ENCODE measurements around the gene GTPBP1. TPM values are rescaled to one million over a fixed set of nuclear protein-coding genes. Genes with fewer than 3 reads are reported as not detected.

Gene GTPBP1
- total RNA-seq, 1 donor from 2014 or later = 49.8 TPM

DNA sequence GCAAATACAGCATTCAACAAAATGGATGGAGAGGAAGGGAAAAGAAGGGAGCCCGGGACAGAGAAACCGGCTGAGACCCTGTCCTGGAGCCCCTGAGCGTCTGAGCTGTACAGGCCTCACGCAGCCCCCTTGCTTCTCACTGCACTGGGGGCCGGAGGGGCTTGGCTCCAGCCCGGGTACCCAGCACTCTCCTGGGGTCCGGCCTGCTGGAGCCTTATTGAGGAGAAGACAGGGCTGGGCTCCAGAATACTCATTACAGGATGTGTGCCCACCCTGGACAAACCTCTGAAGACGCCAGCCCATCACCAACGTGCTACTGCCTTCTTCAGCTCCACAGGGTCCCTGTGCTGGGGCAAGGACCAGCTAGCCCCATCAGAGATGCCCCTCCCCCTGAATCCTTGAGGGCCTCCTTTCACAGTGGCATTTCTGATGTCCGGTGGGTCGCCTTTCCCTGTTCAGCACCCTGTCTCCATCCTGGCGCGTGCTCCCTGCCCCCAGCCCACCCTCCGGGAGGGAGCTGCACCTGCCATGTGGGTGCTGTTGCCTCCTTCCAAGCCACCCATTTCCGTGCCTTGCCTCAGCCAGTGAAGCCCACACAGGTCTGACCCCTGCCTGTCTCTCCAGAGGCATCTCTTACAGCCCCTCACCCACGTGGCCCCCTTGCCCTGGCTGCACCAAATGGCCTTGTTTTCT lies 64.7 kb downstream of the GTPBP1 start:
- Histone ChIP-seq H3K27ac (ENCODE audit: low read depth, low read length) (no peak overlapping the region), H2AFZ (ENCODE audit: low read depth, low read length) (no peak overlapping the region), H4K20me1 (ENCODE audit: insufficient read depth, low read length) (no peaks in the 10 kb centered on the region), H3K4me1 (ENCODE audit: insufficient read depth, low read length) (no peaks in the 10 kb centered on the region), H3K4me2 (ENCODE audit: low read length) (no peak overlapping the region), H3K4me3 (ENCODE audit: insufficient read depth, low read depth, low read length) (no peak overlapping the region), H3K27me3 (ENCODE audit: insufficient read depth, low read length) (no peaks in the 10 kb centered on the region), H3K79me2 (ENCODE audit: insufficient read depth, low read length) (no peaks in the 10 kb centered on the region), H3K36me3 (ENCODE audit: insufficient read depth, low read length) (no peaks in the 10 kb centered on the region), H3K9ac (ENCODE audit: low read length) (no peak overlapping the region), H3K9me3 (ENCODE audit: insufficient read depth, low read depth, low read length) (no peaks in the 10 kb centered on the region)
- FAIRE-seq = no peak
- Mint-ChIP-seq H3K27ac (ENCODE audit: unreplicated experiment) (no peak overlapping the region), H3K4me1 (ENCODE audit: low read depth, unreplicated experiment) (no peaks in the 10 kb centered on the region), H3K36me3 (ENCODE audit: low read depth, unreplicated experiment) (no peaks in the 10 kb centered on the region), H3K27me3 (ENCODE audit: low read depth, unreplicated experiment) (peaks cover 13% of the 10 kb centered on the region), H3K9me3 (ENCODE audit: unreplicated experiment) (no peaks in the 10 kb centered on the region), H3K4me3 (ENCODE audit: unreplicated experiment) (no peak overlapping the region)
- no peak for DNase-seq (ENCODE audit: low read depth)
- TF ChIP-seq, protein P1, sequence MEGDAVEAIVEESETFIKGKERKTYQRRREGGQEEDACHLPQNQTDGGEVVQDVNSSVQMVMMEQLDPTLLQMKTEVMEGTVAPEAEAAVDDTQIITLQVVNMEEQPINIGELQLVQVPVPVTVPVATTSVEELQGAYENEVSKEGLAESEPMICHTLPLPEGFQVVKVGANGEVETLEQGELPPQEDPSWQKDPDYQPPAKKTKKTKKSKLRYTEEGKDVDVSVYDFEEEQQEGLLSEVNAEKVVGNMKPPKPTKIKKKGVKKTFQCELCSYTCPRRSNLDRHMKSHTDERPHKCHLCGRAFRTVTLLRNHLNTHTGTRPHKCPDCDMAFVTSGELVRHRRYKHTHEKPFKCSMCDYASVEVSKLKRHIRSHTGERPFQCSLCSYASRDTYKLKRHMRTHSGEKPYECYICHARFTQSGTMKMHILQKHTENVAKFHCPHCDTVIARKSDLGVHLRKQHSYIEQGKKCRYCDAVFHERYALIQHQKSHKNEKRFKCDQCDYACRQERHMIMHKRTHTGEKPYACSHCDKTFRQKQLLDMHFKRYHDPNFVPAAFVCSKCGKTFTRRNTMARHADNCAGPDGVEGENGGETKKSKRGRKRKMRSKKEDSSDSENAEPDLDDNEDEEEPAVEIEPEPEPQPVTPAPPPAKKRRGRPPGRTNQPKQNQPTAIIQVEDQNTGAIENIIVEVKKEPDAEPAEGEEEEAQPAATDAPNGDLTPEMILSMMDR (IDR thresholded peaks at IDR 0.05; ENCODE audit: insufficient read depth, low read depth, low read length) = no peak
- TF ChIP-seq EZH2 (IDR thresholded peaks at IDR 0.05; ENCODE audit: insufficient read depth, low read length) = no peak

DNA sequence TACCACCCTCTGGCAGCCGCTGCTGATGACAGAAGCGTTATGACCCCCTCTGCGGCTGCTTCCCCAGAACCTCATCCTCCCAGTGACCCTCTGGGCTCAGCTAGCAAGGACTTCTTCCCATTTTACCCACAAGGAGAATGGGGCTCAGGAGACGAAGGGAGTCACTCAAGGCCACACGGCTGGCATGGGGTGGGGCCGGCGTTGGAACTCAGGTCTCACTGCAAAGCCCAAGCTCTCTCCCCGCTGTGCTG lies 66.8 kb downstream of the GTPBP1 start:
- H4K20me1 ChIP-seq (ENCODE audit: insufficient read depth, low read length) = no peaks in the 10 kb centered on the region
- H3K27ac Mint-ChIP-seq (ENCODE audit: unreplicated experiment) = no peak overlapping the region
- H3K4me3 ChIP-seq (ENCODE audit: insufficient read depth, low read depth, low read length) = no peak overlapping the region
- H3K4me3 Mint-ChIP-seq (ENCODE audit: unreplicated experiment) = no peak overlapping the region
- H3K4me1 ChIP-seq (ENCODE audit: insufficient read depth, low read length) = no peaks in the 10 kb centered on the region
- TF ChIP-seq EZH2 (IDR thresholded peaks at IDR 0.05; ENCODE audit: insufficient read depth, low read length) = no peak
- TF ChIP-seq, protein P1 (IDR thresholded peaks at IDR 0.05; ENCODE audit: insufficient read depth, low read depth, low read length) = no peak
- no peak for FAIRE-seq
- H3K4me2 ChIP-seq (ENCODE audit: low read length) = no peak overlapping the region
- H3K27ac ChIP-seq (ENCODE audit: low read depth, low read length) = no peak overlapping the region
- peaks cover 13% of the 10 kb centered on the region for H3K27me3 Mint-ChIP-seq (ENCODE audit: low read depth, unreplicated experiment)
- no peaks in the 10 kb centered on the region for H3K9me3 ChIP-seq (ENCODE audit: insufficient read depth, low read depth, low read length)
- no peaks in the 10 kb centered on the region for H3K9me3 Mint-ChIP-seq (ENCODE audit: unreplicated experiment)
- no peaks in the 10 kb centered on the region for H3K36me3 Mint-ChIP-seq (ENCODE audit: low read depth, unreplicated experiment)
- no peaks in the 10 kb centered on the region for H3K36me3 ChIP-seq (ENCODE audit: insufficient read depth, low read length)
- no peak overlapping the region for H3K9ac ChIP-seq (ENCODE audit: low read length)
- no peaks in the 10 kb centered on the region for H3K79me2 ChIP-seq (ENCODE audit: insufficient read depth, low read length)
- no peaks in the 10 kb centered on the region for H3K4me1 Mint-ChIP-seq (ENCODE audit: low read depth, unreplicated experiment)
- H2AFZ ChIP-seq (ENCODE audit: low read depth, low read length) = no peak overlapping the region
- DNase-seq (ENCODE audit: low read depth) = no peak
- H3K27me3 ChIP-seq (ENCODE audit: insufficient read depth, low read length) = no peaks in the 10 kb centered on the region

DNA sequence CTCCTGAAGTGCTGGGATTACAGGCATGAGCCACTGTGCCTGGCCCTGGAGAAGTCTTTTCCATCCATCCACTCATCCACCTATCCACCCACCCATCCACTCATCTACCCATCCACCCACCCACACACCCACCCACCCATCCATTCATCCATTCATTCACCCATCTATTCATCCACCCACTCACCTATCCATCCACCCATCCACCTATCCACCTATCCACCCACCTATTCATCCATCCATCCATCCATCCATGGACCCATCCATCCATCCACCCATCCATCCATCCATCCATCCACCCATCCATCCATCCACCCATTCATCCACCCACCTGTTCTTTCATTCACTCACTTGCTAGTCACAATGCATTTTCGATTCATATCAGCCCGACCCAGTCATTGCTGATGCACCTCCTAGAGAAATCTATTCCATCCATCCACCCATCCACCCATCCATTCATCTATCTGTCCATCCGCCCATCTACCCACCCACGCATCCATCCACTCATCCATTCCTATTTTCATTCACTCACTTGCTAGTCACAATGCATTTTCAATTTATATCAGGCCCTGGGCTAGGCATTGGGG lies 67.7 kb downstream of the GTPBP1 start:
- no peak overlapping the region for H3K4me2 ChIP-seq (ENCODE audit: low read length)
- FAIRE-seq = no peak
- no peak overlapping the region for H3K9ac ChIP-seq (ENCODE audit: low read length)
- peaks cover 17% of the 10 kb centered on the region for H3K27me3 Mint-ChIP-seq (ENCODE audit: low read depth, unreplicated experiment)
- H3K27ac Mint-ChIP-seq (ENCODE audit: unreplicated experiment) = peak overlapping the region; percentile 28
- no peaks in the 10 kb centered on the region for H4K20me1 ChIP-seq (ENCODE audit: insufficient read depth, low read length)
- no peaks in the 10 kb centered on the region for H3K4me1 ChIP-seq (ENCODE audit: insufficient read depth, low read length)
- H3K27me3 ChIP-seq (ENCODE audit: insufficient read depth, low read length) = no peaks in the 10 kb centered on the region
- no peak overlapping the region for H3K4me3 Mint-ChIP-seq (ENCODE audit: unreplicated experiment)
- no peak overlapping the region for H3K27ac ChIP-seq (ENCODE audit: low read depth, low read length)
- no peak overlapping the region for H2AFZ ChIP-seq (ENCODE audit: low read depth, low read length)
- H3K4me3 ChIP-seq (ENCODE audit: insufficient read depth, low read depth, low read length) = no peak overlapping the region
- DNase-seq (ENCODE audit: low read depth) = no peak
- H3K4me1 Mint-ChIP-seq (ENCODE audit: low read depth, unreplicated experiment) = no peaks in the 10 kb centered on the region
- H3K36me3 ChIP-seq (ENCODE audit: insufficient read depth, low read length) = no peaks in the 10 kb centered on the region
- H3K79me2 ChIP-seq (ENCODE audit: insufficient read depth, low read length) = no peaks in the 10 kb centered on the region
- TF ChIP-seq EZH2 (IDR thresholded peaks at IDR 0.05; ENCODE audit: insufficient read depth, low read length) = no peak
- no peaks in the 10 kb centered on the region for H3K9me3 Mint-ChIP-seq (ENCODE audit: unreplicated experiment)
- no peaks in the 10 kb centered on the region for H3K9me3 ChIP-seq (ENCODE audit: insufficient read depth, low read depth, low read length)
- H3K36me3 Mint-ChIP-seq (ENCODE audit: low read depth, unreplicated experiment) = no peaks in the 10 kb centered on the region
